K562 (cell line): ENCODE measurements around the gene AGR2. TPM values are rescaled to one million over a fixed set of nuclear protein-coding genes. Genes with fewer than 3 reads are reported as not detected.

Experiments used
- ATAC-seq: fragments of 200-7000 bp; cut with Tn5 transposase; 3 replicates; pipeline ENCODE4 v1.9.1; 2020; ENCODE audit warnings: moderate library complexity
- BruUV-seq: library from RNA; stranded (reverse); fragments of 400-500 nt; replicated peaks from 2 replicates; lab custom pipeline; 2021; lab: Mats Ljungman, UMichigan
- CTCF ChIA-PET: fragments of 300-600 bp; formaldehyde crosslinking; extraction: SDS; loops from one replicate; lab custom pipeline; 2021; ENCODE audit warnings: low intra/inter-chr PET ratio; lab: Yijun Ruan, JAX
- POLR2A ChIA-PET: fragments of 300-600, 350-650 bp; sonication (Branson Sonifier 250); formaldehyde crosslinking; extraction: SDS; loops from one replicate; lab custom pipeline; 2021; ENCODE audit warnings: antibody characterized with exemption, inconsistent platforms; lab: Yijun Ruan, JAX
- DNase-seq, 4 experiments: peaks; one replicate each; pipeline versions ENCODE4 v3.0.0 to v3.0.0-alpha.2; 2011 to 2018; ENCODE audit warnings: low spot score in 3 of 4, mixed read lengths in 3 of 4; ENCODE audit errors: extremely low read depth in 1 of 4
- FAIRE-seq: peaks from 2 replicates; lab custom pipeline; 2011; peaks lifted over from hg19 to GRCh38; lab: Jason Lieb, UNC
- H2AFZ ChIP-seq: 2 replicates; pipeline ENCODE4 v1.6.0; 2011; ENCODE audit warnings: low read depth, low read length, control low read depth, inconsistent platforms
- H3K27ac ChIP-seq: fragments of 200-600 bp; 3 replicates; pipeline ENCODE4 v1.8.0; 2011; ENCODE audit warnings: low read depth, mild to moderate bottlenecking, control low read depth, inconsistent platforms, low read length, moderate library complexity, mixed read lengths; ENCODE audit errors: extremely low read depth
- H3K27me3 ChIP-seq, 2 experiments: fragments of 300-600 bp in 1 of 2; 2 replicates in 1 of 2; 3 replicates in 1 of 2; pipeline versions ENCODE4 v1.6.0 to v1.8.0; 2011; ENCODE audit warnings: inconsistent platforms in 2 of 2, low read length in 2 of 2, mild to moderate bottlenecking in 1 of 2, mixed read lengths in 1 of 2, moderate library complexity in 1 of 2; ENCODE audit not compliant: control insufficient read depth in 2 of 2, insufficient read depth in 2 of 2
- H3K36me3 ChIP-seq: fragments of 300-600 bp; 3 replicates; pipeline ENCODE4 v1.8.0; 2011; ENCODE audit warnings: mild to moderate bottlenecking, low read length, inconsistent platforms; ENCODE audit not compliant: control insufficient read depth, insufficient read depth
- H3K4me1 ChIP-seq, 2 experiments: fragments of 200-600 bp in 1 of 2; replicated peaks in 1 of 2; 2 replicates in 1 of 2; 3 replicates in 1 of 2; pipeline versions ENCODE4 v1.5.1 to v1.8.0; 2011; ENCODE audit warnings: inconsistent platforms in 2 of 2, low read length in 2 of 2, mild to moderate bottlenecking in 1 of 2, mixed read lengths in 1 of 2, moderate library complexity in 1 of 2; ENCODE audit not compliant: control insufficient read depth in 2 of 2, insufficient read depth in 2 of 2
- H3K4me2 ChIP-seq: 2 replicates; pipeline ENCODE4 v1.6.1; 2011; ENCODE audit warnings: low read length, control low read depth, inconsistent platforms, mixed read lengths; ENCODE audit not compliant: insufficient read depth
- H3K4me3 ChIP-seq: fragments of 200-600 bp; sonication (generic), shearing (Covaris generic); 2 replicates; pipeline ENCODE4 v1.5.1; 2016; ENCODE audit warnings: control low read depth, inconsistent platforms
- H3K79me2 ChIP-seq: fragments of 200-600 bp; 3 replicates; pipeline ENCODE4 v1.8.0; 2011; ENCODE audit warnings: low read length, inconsistent platforms; ENCODE audit not compliant: control insufficient read depth, insufficient read depth
- H3K9ac ChIP-seq, 2 experiments: 2 replicates each; pipeline versions ENCODE4 v1.6.0 to v1.6.1; 2011; ENCODE audit warnings: low read depth in 2 of 2, low read length in 2 of 2, control low read depth in 1 of 2, inconsistent platforms in 1 of 2, mild to moderate bottlenecking in 1 of 2, mixed read lengths in 1 of 2; ENCODE audit not compliant: insufficient read depth in 1 of 2
- H3K9me1 ChIP-seq: one replicate; pipeline ENCODE4 v1.6.0; 2011; ENCODE audit warnings: inconsistent platforms, mild to moderate bottlenecking, low read length, moderate library complexity; ENCODE audit not compliant: control insufficient read depth, insufficient read depth
- H3K9me3 ChIP-seq: replicated peaks from 2 replicates; pipeline ENCODE4 v1.5.1; 2011; ENCODE audit warnings: low read depth, low read length, inconsistent platforms; ENCODE audit not compliant: control insufficient read depth, insufficient read depth
- H4K20me1 ChIP-seq: replicated peaks from 2 replicates; pipeline ENCODE4 v1.6.1; 2011; ENCODE audit warnings: low read length, inconsistent platforms, mixed read lengths; ENCODE audit not compliant: control insufficient read depth, insufficient read depth
- NR1H2 ChIP-seq: sonication (generic); formaldehyde crosslinking; IDR thresholded peaks from 2 replicates; pipeline ENCODE4 v1.4.0; 2020; ENCODE audit warnings: mild to moderate bottlenecking, missing genetic modification reagents
- NR3C1 ChIP-seq: sonication (generic); formaldehyde crosslinking; IDR thresholded peaks from 2 replicates; pipeline ENCODE4 v1.8.1; 2022; ENCODE audit warnings: missing genetic modification reagents
- PBX2 ChIP-seq, 2 experiments: IDR thresholded peaks in 1 of 2; conservative IDR thresholded peaks in 1 of 2; 2 replicates each; pipeline ENCODE4 v1.6.1; 2016; ENCODE audit warnings: low read depth in 2 of 2, mild to moderate bottlenecking in 1 of 2, missing compliant biosample characterization in 1 of 2, missing genetic modification characterization in 1 of 2, moderate library complexity in 1 of 2
- PCBP1 ChIP-seq: fragments of 200-400 bp; formaldehyde crosslinking; IDR thresholded peaks from 2 replicates; pipeline ENCODE4 v1.6.1; 2018; ENCODE audit warnings: mild to moderate bottlenecking, low read depth, low read length; ENCODE audit not compliant: poor library complexity, severe bottlenecking
- SMAD1 ChIP-seq: fragments of 150-350 bp; IDR thresholded peaks from 2 replicates; pipeline ENCODE4 v1.6.1; 2014; ENCODE audit warnings: low read length, low read depth; ENCODE audit not compliant: partially characterized antibody
- THAP7 ChIP-seq: fragments of 250-450 bp; sonication (Bioruptor Pico); IDR thresholded peaks from 2 replicates; pipeline ENCODE4 v1.5.0; 2021
- TSC22D4 ChIP-seq: fragments of 450-650 bp; IDR thresholded peaks from 2 replicates; pipeline ENCODE4 v1.6.1; 2016; ENCODE audit warnings: missing genetic modification characterization, missing biosample characterization, control low read depth
- ZC3H11A ChIP-seq: IDR thresholded peaks from 2 replicates; pipeline ENCODE4 v1.6.1; 2012; ENCODE audit warnings: low read depth, low read length, improper control_type of control experiment
- ZFP91 ChIP-seq: sonication (generic); formaldehyde crosslinking; IDR thresholded peaks from 2 replicates; pipeline ENCODE4 v1.8.0; 2022; ENCODE audit warnings: mild to moderate bottlenecking, missing genetic modification reagents
- ZNF57 ChIP-seq: fragments of 450-650 bp; formaldehyde crosslinking; IDR thresholded peaks from 2 replicates; pipeline ENCODE4 v1.4.0; 2020; ENCODE audit warnings: mild to moderate bottlenecking, moderate library complexity
- WGBS: fragments of 100-300 bp; shearing (Covaris generic); methylation state at CpG from one replicate; pipeline ENCODE4 v1.1.6; 2016; ENCODE audit warnings: low coverage, mixed read lengths; ENCODE audit not compliant: insufficient coverage; ENCODE audit errors: missing lambda C conversion rate; 5-methylcytosine and 5-hydroxymethylcytosine counted together
- in situ Hi-C: fragments of 300-500 bp; cut with MboI; formaldehyde crosslinking; loops from 4 replicates; pipeline ENCODE4 v1.15.0; 2018; ENCODE audit warnings: inconsistent platforms, mixed read lengths
- intact Hi-C: fragments of 100-400 bp; cut with micrococcal nuclease; formaldehyde crosslinking; loops from 2 replicates; pipeline ENCODE4 v1.14.2; 2022
- polyA plus RNA-seq, 8 experiments: library from polyadenylated mRNA; depleted of rRNA in 4 of 8; stranded (reverse) in 5 of 8; unstranded in 3 of 8; fragments of >200 nt; fragmentation: Nextera tagmentation in 2 of 8; fragmentation: Illumina TruSeq in 1 of 8; extraction: Ambion mirVana in 2 of 8; extraction: Trizol in 1 of 8; gene quantifications; 2 replicates each; pipeline versions ENCODE4 v1.2.1 to v1.2.3, GENCODE V29; 2011 to 2014; ENCODE audit warnings: inconsistent platforms in 1 of 8, missing spikeins in 1 of 8
- total RNA-seq, 7 experiments: library from RNA; depleted of rRNA in 6 of 7; stranded (reverse); fragments of >200 nt in 6 of 7; fragmentation: Illumina TruSeq in 2 of 7; extraction: Trizol in 2 of 7; gene quantifications; 2 replicates each; pipeline versions ENCODE4 v1.2.1 to v1.2.3, GENCODE V29; 2011 to 2021; ENCODE audit warnings: low replicate concordance in 1 of 7
- TF ChIP-seq, protein P1 (sequence below): sonication (generic); formaldehyde crosslinking; IDR thresholded peaks from 2 replicates; pipeline ENCODE4 v1.8.0; 2022; ENCODE audit warnings: mild to moderate bottlenecking, missing genetic modification reagents, borderline replicate concordance
- TF ChIP-seq, protein P2 (sequence below): IDR thresholded peaks from 2 replicates; pipeline ENCODE4 v1.6.1; 2011; ENCODE audit warnings: borderline replicate concordance, low read depth, mild to moderate bottlenecking, moderate library complexity, low read length; ENCODE audit not compliant: insufficient read depth, poor library complexity, severe bottlenecking

Gene AGR2
- total and polyA plus RNA-seq, 9 of the 15 experiments (the other 6 are each of a cell fraction or from before 2014, with no cell fraction given), result 0.66 TPM; not detected in 8

GRCh38 chr7:16795624-16796023 is 9.2 kb downstream of the AGR2 start:
- H3K9me3 ChIP-seq, result no peaks in the 10 kb centered on the region
- no peak overlapping the region for H3K4me2 ChIP-seq
- POLR2A ChIA-PET, result interaction anchor here (1.5 kb wide), 1 partner anchor 8 kb away, joined by 6 read pairs; no protein-coding TSS in a partner anchor
- no peak for DNase-seq
- no peaks in the 10 kb centered on the region for H4K20me1 ChIP-seq
- no peaks in the 10 kb centered on the region for H3K36me3 ChIP-seq
- no TSS peak for BruUV-seq
- no peaks in the 10 kb centered on the region; a peak in 1 of 5 replicates for H3K27me3 ChIP-seq
- intact Hi-C loops, result no loop called here
- WGBS, result 24% methylated on average over 6 of the region's 6 CpGs
- H2AFZ ChIP-seq, result no peak overlapping the region
- no peaks in the 10 kb centered on the region for H3K9me1 ChIP-seq
- H3K4me3 ChIP-seq, result no peak overlapping the region
- H3K27ac ChIP-seq, result no peak overlapping the region
- H3K4me1 ChIP-seq, result peaks cover 0 to 3% of the 10 kb centered on the region in 2 experiments; a peak in 1 of 5 replicates
- no peak overlapping the region for H3K9ac ChIP-seq
- FAIRE-seq, result no peak
- no peaks in the 10 kb centered on the region for H3K79me2 ChIP-seq
- CTCF ChIA-PET, result no interaction called here
- in situ Hi-C loops, result no loop called here
- no peak for ATAC-seq
- TF ChIP-seq THAP7 (CRISPR knock-in tag) (no peak), PCBP1 (no peak), ZFP91 (CRISPR knock-in tag) (no peak), PBX2 (CRISPR knock-in tag; IDR thresholded peaks at IDR 0.05; ENCODE audit: low read depth) (no peak), PBX2 (tag; conservative IDR thresholded peaks at IDR 0.05; ENCODE audit: low read depth) (peak; percentile 75), NR3C1 (CRISPR knock-in tag) (no peak), NR1H2 (no peak), ZC3H11A (no peak), TSC22D4 (tag) (no peak), ZNF57 (CRISPR knock-in tag) (no peak), SMAD1 (no peak)
- TF ChIP-seq, protein P1, sequence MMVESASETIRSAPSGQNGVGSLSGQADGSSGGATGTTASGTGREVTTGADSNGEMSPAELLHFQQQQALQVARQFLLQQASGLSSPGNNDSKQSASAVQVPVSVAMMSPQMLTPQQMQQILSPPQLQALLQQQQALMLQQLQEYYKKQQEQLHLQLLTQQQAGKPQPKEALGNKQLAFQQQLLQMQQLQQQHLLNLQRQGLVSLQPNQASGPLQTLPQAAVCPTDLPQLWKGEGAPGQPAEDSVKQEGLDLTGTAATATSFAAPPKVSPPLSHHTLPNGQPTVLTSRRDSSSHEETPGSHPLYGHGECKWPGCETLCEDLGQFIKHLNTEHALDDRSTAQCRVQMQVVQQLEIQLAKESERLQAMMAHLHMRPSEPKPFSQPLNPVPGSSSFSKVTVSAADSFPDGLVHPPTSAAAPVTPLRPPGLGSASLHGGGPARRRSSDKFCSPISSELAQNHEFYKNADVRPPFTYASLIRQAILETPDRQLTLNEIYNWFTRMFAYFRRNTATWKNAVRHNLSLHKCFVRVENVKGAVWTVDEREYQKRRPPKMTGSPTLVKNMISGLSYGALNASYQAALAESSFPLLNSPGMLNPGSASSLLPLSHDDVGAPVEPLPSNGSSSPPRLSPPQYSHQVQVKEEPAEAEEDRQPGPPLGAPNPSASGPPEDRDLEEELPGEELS (CRISPR knock-in tag), result no peak
- TF ChIP-seq, protein P2, sequence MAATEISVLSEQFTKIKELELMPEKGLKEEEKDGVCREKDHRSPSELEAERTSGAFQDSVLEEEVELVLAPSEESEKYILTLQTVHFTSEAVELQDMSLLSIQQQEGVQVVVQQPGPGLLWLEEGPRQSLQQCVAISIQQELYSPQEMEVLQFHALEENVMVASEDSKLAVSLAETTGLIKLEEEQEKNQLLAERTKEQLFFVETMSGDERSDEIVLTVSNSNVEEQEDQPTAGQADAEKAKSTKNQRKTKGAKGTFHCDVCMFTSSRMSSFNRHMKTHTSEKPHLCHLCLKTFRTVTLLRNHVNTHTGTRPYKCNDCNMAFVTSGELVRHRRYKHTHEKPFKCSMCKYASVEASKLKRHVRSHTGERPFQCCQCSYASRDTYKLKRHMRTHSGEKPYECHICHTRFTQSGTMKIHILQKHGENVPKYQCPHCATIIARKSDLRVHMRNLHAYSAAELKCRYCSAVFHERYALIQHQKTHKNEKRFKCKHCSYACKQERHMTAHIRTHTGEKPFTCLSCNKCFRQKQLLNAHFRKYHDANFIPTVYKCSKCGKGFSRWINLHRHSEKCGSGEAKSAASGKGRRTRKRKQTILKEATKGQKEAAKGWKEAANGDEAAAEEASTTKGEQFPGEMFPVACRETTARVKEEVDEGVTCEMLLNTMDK, result no peak
